Common myeloid progenitor, CD34-positive (primary cell): ENCODE data around the gene FADS6.

Source experiments
- CTCF ChIA-PET: fragments of 350-600 bp; sonication (Branson Sonifier 250); formaldehyde crosslinking; loops from one replicate; lab custom pipeline; 2021; ENCODE audit warnings: antibody characterized with exemption; lab: Charles Lee
- POLR2A ChIA-PET: fragments of 350-600 bp; sonication (Branson Sonifier 250); formaldehyde crosslinking; loops from one replicate; lab custom pipeline; 2021; ENCODE audit warnings: antibody characterized with exemption; lab: Charles Lee
- DNase-seq, 3 donors: peaks; one replicate each; pipeline versions ENCODE4 v3.0.0 to v3.0.0-alpha.2; 2013
- H3K27ac ChIP-seq, 2 experiments: 1 replicate in 1 of 2; 2 replicates in 1 of 2; pipeline ENCODE4 v1.7.0; 2013; ENCODE audit warnings: inconsistent platforms in 2 of 2, low read length in 2 of 2, mild to moderate bottlenecking in 2 of 2, low read depth in 1 of 2, moderate library complexity in 1 of 2; ENCODE audit not compliant: severe bottlenecking in 2 of 2, insufficient read depth in 1 of 2, poor library complexity in 1 of 2
- H3K27me3 ChIP-seq, 5 experiments: replicated peaks in 2 of 5; 1 replicate in 3 of 5; 2 replicates in 2 of 5; pipeline versions ENCODE4 v1.6.1 to v1.7.0; 2013; ENCODE audit warnings: low read length in 4 of 5, mild to moderate bottlenecking in 2 of 5, moderate library complexity in 2 of 5, inconsistent platforms in 1 of 5; ENCODE audit not compliant: insufficient read depth in 5 of 5, control insufficient read depth in 4 of 5
- H3K36me3 ChIP-seq, 4 experiments: 1 replicate in 2 of 4; 2 replicates in 2 of 4; pipeline versions ENCODE4 v1.6.1 to v1.7.0; 2013; ENCODE audit warnings: low read length in 3 of 4, control low read depth in 1 of 4, mild to moderate bottlenecking in 1 of 4; ENCODE audit not compliant: control insufficient read depth in 4 of 4, insufficient read depth in 4 of 4
- H3K4me1 ChIP-seq, 4 experiments: 1 replicate in 3 of 4; 2 replicates in 1 of 4; pipeline versions ENCODE4 v1.6.1 to v1.7.1; 2013; ENCODE audit warnings: low read length in 3 of 4, mild to moderate bottlenecking in 3 of 4, control low read depth in 1 of 4, inconsistent platforms in 1 of 4, moderate library complexity in 1 of 4; ENCODE audit not compliant: control insufficient read depth in 4 of 4, insufficient read depth in 4 of 4; ENCODE audit errors: control extremely low read depth in 1 of 4
- H3K4me3 ChIP-seq, 7 experiments: 1 replicate in 4 of 7; 2 replicates in 3 of 7; pipeline versions ENCODE4 v1.5.1 to v1.7.0; 2013; ENCODE audit warnings: mild to moderate bottlenecking in 7 of 7, low read length in 6 of 7, moderate library complexity in 6 of 7, inconsistent platforms in 2 of 7, low read depth in 2 of 7, control low read depth in 1 of 7; ENCODE audit not compliant: insufficient read depth in 4 of 7, control insufficient read depth in 1 of 7; ENCODE audit errors: extremely low read depth in 1 of 7
- H3K9me3 ChIP-seq, 5 experiments: 1 replicate in 4 of 5; 2 replicates in 1 of 5; pipeline versions ENCODE4 v1.6.1 to v1.7.1; 2013; ENCODE audit warnings: low read length in 4 of 5, mild to moderate bottlenecking in 2 of 5, inconsistent platforms in 1 of 5, low read depth in 1 of 5, moderate library complexity in 1 of 5; ENCODE audit not compliant: control insufficient read depth in 4 of 5, insufficient read depth in 2 of 5; ENCODE audit errors: control extremely low read depth in 1 of 5
- WGBS: methylation state at CpG from one replicate; pipeline ENCODE4 v1.1.5; 2013; ENCODE audit not compliant: insufficient coverage; 5-methylcytosine and 5-hydroxymethylcytosine counted together

The FADS6 gene

GRCh38 chr17:74863420-74864296 is 29.8 kb downstream of the FADS6 start:
- POLR2A ChIA-PET, result no interaction called here
- DNase-seq, result no peak
- Histone ChIP-seq H3K36me3 (peaks cover 0 to 2% (median 0%) of the 10 kb centered on the region in 4 experiments), H3K9me3 (no peaks in the 10 kb centered on the region), H3K27ac (no peak overlapping the region), H3K27me3 (peaks cover 0 to 36% (median 18%) of the 10 kb centered on the region in 5 experiments), H3K4me1 (peaks cover 0 to 28% (median 22%) of the 10 kb centered on the region in 4 experiments), H3K4me3 (no peak overlapping the region)
- WGBS, result 97% methylated on average over 18 of the region's 25 CpGs
- CTCF ChIA-PET, result interaction anchor here (0.9 to 7.7 kb wide), 11 partner anchors 9 to 121 kb away, joined by 3 to 158 read pairs (median 15); partner anchors contain the start of gene FDXR

- Histone ChIP-seq H3K27me3 (peaks cover 0 to 43% (median 20%) of the 10 kb centered on the region in 5 experiments), H3K9me3 (no peaks in the 10 kb centered on the region), H3K4me3 (no peak overlapping the region), H3K27ac (no peak overlapping the region), H3K36me3 (peaks cover 0 to 2% (median 0%) of the 10 kb centered on the region in 4 experiments), H3K4me1 (peaks cover 0 to 28% (median 20%) of the 10 kb centered on the region in 4 experiments)
- ChIA-PET POLR2A (no interaction called here), CTCF (interaction anchor here (0.8 to 7.7 kb wide), 18 partner anchors 9 to 204 kb away, joined by 3 to 158 read pairs (median 4); partner anchors contain the start of genes FDXR and NAT9)
- WGBS, result 100% methylated on average over 4 of the region's 6 CpGs
- DNase-seq, result no peak
Measured at GRCh38 chr17:74862919-74863318, 30.5 kb downstream of the FADS6 start.

- Histone ChIP-seq H3K9me3 (no peaks in the 10 kb centered on the region), H3K27me3 (peaks cover 0 to 50% (median 22%) of the 10 kb centered on the region in 5 experiments), H3K4me1 (peaks cover 0 to 28% (median 20%) of the 10 kb centered on the region in 4 experiments), H3K27ac (no peak overlapping the region), H3K4me3 (peak overlapping the region in 2 of 7 experiments; percentile 25 to 55), H3K36me3 (peaks cover 0 to 2% (median 0%) of the 10 kb centered on the region in 4 experiments)
- DNase-seq, result peak; percentile 63 to 84 (median 77)
- POLR2A ChIA-PET, result no interaction called here
- 49% methylated on average over 16 of the region's 25 CpGs for WGBS
- CTCF ChIA-PET, result interaction anchor here (0.8 to 7.7 kb wide), 25 partner anchors 9 to 205 kb away, joined by 3 to 158 read pairs (median 4); partner anchors contain the start of genes NAT9 and RAB37
Measured at GRCh38 chr17:74862108-74862901, 31.1 kb downstream of the FADS6 start.

- Histone ChIP-seq H3K27ac (no peak overlapping the region), H3K27me3 (peaks cover 0 to 56% (median 25%) of the 10 kb centered on the region in 5 experiments), H3K4me3 (peak overlapping the region in 2 of 7 experiments; percentile 25 to 55), H3K9me3 (no peaks in the 10 kb centered on the region), H3K4me1 (peaks cover 0 to 28% (median 20%) of the 10 kb centered on the region in 4 experiments), H3K36me3 (peaks cover 0 to 2% (median 0%) of the 10 kb centered on the region in 4 experiments)
- ChIA-PET CTCF (interaction anchor here (0.9 to 7.7 kb wide), 23 partner anchors 8 to 204 kb away, joined by 3 to 158 read pairs (median 4); partner anchors contain the start of genes NAT9 and RAB37), POLR2A (no interaction called here)
- WGBS, result 3% methylated on average over 35 of the region's 36 CpGs
- no peak for DNase-seq
Measured at GRCh38 chr17:74861662-74862107, 31.7 kb downstream of the FADS6 start.

- DNase-seq, result no peak
- Histone ChIP-seq H3K9me3 (no peaks in the 10 kb centered on the region), H3K36me3 (peaks cover 0 to 2% (median 0%) of the 10 kb centered on the region in 4 experiments), H3K4me1 (peaks cover 0 to 28% (median 20%) of the 10 kb centered on the region in 4 experiments), H3K27ac (no peak overlapping the region), H3K4me3 (peak overlapping the region in 3 of 7 experiments; percentile 28 to 36 (median 36)), H3K27me3 (peaks cover 0 to 59% (median 25%) of the 10 kb centered on the region in 5 experiments)
- 1% methylated on average over 74 of the region's 96 CpGs for WGBS
- CTCF ChIA-PET, result interaction anchor here (0.9 to 7.7 kb wide), 13 partner anchors 10 to 125 kb away, joined by 3 to 158 read pairs (median 5); partner anchors contain the start of gene RAB37
- POLR2A ChIA-PET, result no interaction called here
Measured at GRCh38 chr17:74860872-74861661, 32.4 kb downstream of the FADS6 start.
